ENCODE measurements around the gene CASZ1. TPM values are rescaled to one million over a fixed set of nuclear protein-coding genes. Genes with fewer than 3 reads are reported as not detected.

The CASZ1 gene
- total RNA-seq, 1 experiment from 2014 or later: 27.8 TPM

- intact Hi-C loops (cut with micrococcal nuclease; ENCODE audit: unreplicated experiment): no loop called here
- Histone ChIP-seq H3K9me3 (ENCODE audit: control insufficient read depth, insufficient read depth, low read depth, low read length) (no peaks in the 10 kb centered on the region), H3K36me3 (ENCODE audit: control insufficient read depth, insufficient read depth, low read length) (no peaks in the 10 kb centered on the region), H3K27me3 (ENCODE audit: control insufficient read depth, insufficient read depth, low read length) (no peaks in the 10 kb centered on the region), H3K27ac (ENCODE audit: low read length) (no peak overlapping the region), H3K4me3 (ENCODE audit: low read depth in 2 of 2, low read length in 2 of 2) (no peak overlapping the region), H3K4me1 (ENCODE audit: control insufficient read depth, insufficient read depth, low read length) (peaks cover 32% of the 10 kb centered on the region)
- DNase-seq (ENCODE audit: low read depth, low spot score) (no peak), ATAC-seq (no peak)
- in situ Hi-C loops (cut with HindIII; ENCODE audit: low pct_unique_long_range_greater_than_20kb, low sequenced_read_pairs): no loop called here
- TF ChIP-seq SIN3A (IDR thresholded peaks at IDR 0.05; ENCODE audit: borderline replicate concordance, insufficient read depth, low read depth, low read length): no peak
- TF ChIP-seq TCF7L2 (IDR thresholded peaks at IDR 0.05; ENCODE audit: low read depth, low read length): no peak
- no peak for TF ChIP-seq CTCF (IDR thresholded peaks at IDR 0.05)
- no peak for TF ChIP-seq POLR2AphosphoS5 (IDR thresholded peaks at IDR 0.05; ENCODE audit: low read depth, low read length)
- no peak for TF ChIP-seq REST (IDR thresholded peaks at IDR 0.05; ENCODE audit: insufficient read depth in 1 of 2, low read depth in 2 of 2, low read length in 1 of 2)
- BruUV-seq (replicated peaks): no TSS peak
- ChIA-PET POLR2A (no interaction called here), CTCF (interaction anchor here (0.6 to 0.7 kb wide), 2 partner anchors 102 to 259 kb away, joined by 5 to 14 read pairs; no protein-coding TSS in a partner anchor)
These were observed 117.6 kb downstream of the CASZ1 start for GRCh38 chr1:10678852-10679251.

GRCh38 chr1:10678402-10678801 is 118.0 kb downstream of the CASZ1 start:
- no TSS peak for BruUV-seq (replicated peaks)
- H3K36me3 ChIP-seq (ENCODE audit: control insufficient read depth, insufficient read depth, low read length): no peaks in the 10 kb centered on the region
- in situ Hi-C loops (cut with HindIII; ENCODE audit: low pct_unique_long_range_greater_than_20kb, low sequenced_read_pairs): no loop called here
- intact Hi-C loops (cut with micrococcal nuclease; ENCODE audit: unreplicated experiment): no loop called here
- no peak overlapping the region for H3K27ac ChIP-seq (ENCODE audit: low read length)
- TF ChIP-seq SIN3A (IDR thresholded peaks at IDR 0.05; ENCODE audit: borderline replicate concordance, insufficient read depth, low read depth, low read length) (no peak), REST (IDR thresholded peaks at IDR 0.05; ENCODE audit: insufficient read depth in 1 of 2, low read depth in 2 of 2, low read length in 1 of 2) (no peak), CTCF (IDR thresholded peaks at IDR 0.05) (no peak), TCF7L2 (IDR thresholded peaks at IDR 0.05; ENCODE audit: low read depth, low read length) (no peak), POLR2AphosphoS5 (IDR thresholded peaks at IDR 0.05; ENCODE audit: low read depth, low read length) (no peak)
- no peaks in the 10 kb centered on the region for H3K9me3 ChIP-seq (ENCODE audit: control insufficient read depth, insufficient read depth, low read depth, low read length)
- DNase-seq (ENCODE audit: low read depth, low spot score): no peak
- no peak for ATAC-seq
- ChIA-PET POLR2A (no interaction called here), CTCF (interaction anchor here (0.6 to 0.7 kb wide), 2 partner anchors 103 to 258 kb away, joined by 5 to 14 read pairs; no protein-coding TSS in a partner anchor)
- H3K4me1 ChIP-seq (ENCODE audit: control insufficient read depth, insufficient read depth, low read length): peaks cover 31% of the 10 kb centered on the region
- no peak overlapping the region for H3K4me3 ChIP-seq (ENCODE audit: low read depth in 2 of 2, low read length in 2 of 2)
- H3K27me3 ChIP-seq (ENCODE audit: control insufficient read depth, insufficient read depth, low read length): no peaks in the 10 kb centered on the region

Data from Panc1 (cell line).